Liver (tissue), 9 donors: ENCODE data around the gene FBXW5. TPM values are rescaled to one million over a fixed set of nuclear protein-coding genes. Genes with fewer than 3 reads are reported as not detected.

Source experiments
- DNase-seq: peaks from one replicate; pipeline ENCODE4 v3.0.0-alpha.2; 2017; ENCODE audit warnings: low spot score
- H3K27ac ChIP-seq, 2 donors: one replicate each; pipeline ENCODE4 v1.7.0; 2013; ENCODE audit warnings: inconsistent platforms in 2 of 2, low read length in 2 of 2, control low read depth in 1 of 2, low read depth in 1 of 2, mild to moderate bottlenecking in 1 of 2
- H3K27me3 ChIP-seq, 4 donors: one replicate each; pipeline versions ENCODE4 v1.6.1 to v1.7.0; 2013; ENCODE audit warnings: low read length in 3 of 4, inconsistent platforms in 1 of 4, mild to moderate bottlenecking in 1 of 4, moderate library complexity in 1 of 4; ENCODE audit not compliant: control insufficient read depth in 4 of 4, insufficient read depth in 4 of 4
- H3K36me3 ChIP-seq, 4 donors: one replicate each; pipeline versions ENCODE4 v1.6.1 to v1.7.0; 2013; ENCODE audit warnings: low read length in 3 of 4, mild to moderate bottlenecking in 3 of 4, low read depth in 1 of 4, moderate library complexity in 1 of 4; ENCODE audit not compliant: control insufficient read depth in 4 of 4, insufficient read depth in 3 of 4
- H3K4me1 ChIP-seq, 4 donors: one replicate each; pipeline versions ENCODE4 v1.6.1 to v1.7.0; 2013; ENCODE audit warnings: low read length in 3 of 4, mild to moderate bottlenecking in 3 of 4, moderate library complexity in 1 of 4; ENCODE audit not compliant: control insufficient read depth in 4 of 4, insufficient read depth in 4 of 4
- H3K4me3 ChIP-seq, 3 donors: one replicate each; pipeline versions ENCODE4 v1.6.1 to v1.7.0; 2013; ENCODE audit warnings: low read length in 3 of 3, control low read depth in 1 of 3, low read depth in 1 of 3, mild to moderate bottlenecking in 1 of 3
- H3K9ac ChIP-seq, 2 donors: one replicate each; pipeline ENCODE4 v1.7.0; 2013; ENCODE audit warnings: low read length in 2 of 2, mild to moderate bottlenecking in 2 of 2, moderate library complexity in 2 of 2, control low read depth in 1 of 2, low read depth in 1 of 2
- H3K9me3 ChIP-seq, 4 donors: one replicate each; pipeline versions ENCODE4 v1.6.1 to v1.7.0; 2013; ENCODE audit warnings: low read length in 3 of 4; ENCODE audit not compliant: control insufficient read depth in 4 of 4
- EGR1 ChIP-seq, 2 donors: IDR thresholded peaks; 2 replicates each; pipeline ENCODE4 v1.6.1; 2016 to 2018; ENCODE audit warnings: antibody characterized with exemption in 2 of 2, low read depth in 2 of 2
- FOXA1 ChIP-seq: IDR thresholded peaks from 2 replicates; pipeline ENCODE4 v1.6.1; 2016; ENCODE audit warnings: antibody characterized with exemption
- FOXA2 ChIP-seq: IDR thresholded peaks from 2 replicates; pipeline ENCODE4 v1.6.1; 2016; ENCODE audit warnings: antibody characterized with exemption
- GABPA ChIP-seq, 2 donors: IDR thresholded peaks in 1 of 2; conservative IDR thresholded peaks in 1 of 2; 2 replicates each; pipeline ENCODE4 v1.6.1; 2016; ENCODE audit warnings: antibody characterized with exemption in 2 of 2, mild to moderate bottlenecking in 1 of 2, moderate library complexity in 1 of 2
- HNF4A ChIP-seq, 2 donors: conservative IDR thresholded peaks; 2 replicates each; pipeline ENCODE4 v1.6.1; 2016; ENCODE audit warnings: antibody characterized with exemption in 2 of 2, mild to moderate bottlenecking in 2 of 2
- HNF4G ChIP-seq: IDR thresholded peaks from 2 replicates; pipeline ENCODE4 v1.6.1; 2016; ENCODE audit warnings: antibody characterized with exemption
- JUND ChIP-seq, 2 donors: IDR thresholded peaks; 2 replicates each; pipeline ENCODE4 v1.6.1; 2016; ENCODE audit warnings: antibody characterized with exemption in 2 of 2
- NR2F2 ChIP-seq: IDR thresholded peaks from 2 replicates; pipeline ENCODE4 v1.6.1; 2016; ENCODE audit warnings: antibody characterized with exemption
- RAD21 ChIP-seq, 2 donors: IDR thresholded peaks; 2 replicates each; pipeline ENCODE4 v1.6.1; 2016; ENCODE audit warnings: antibody characterized with exemption in 2 of 2, mild to moderate bottlenecking in 2 of 2
- RXRA ChIP-seq, 2 donors: IDR thresholded peaks; 2 replicates each; pipeline ENCODE4 v1.6.1; 2017 to 2018; ENCODE audit warnings: antibody characterized with exemption in 2 of 2, mild to moderate bottlenecking in 1 of 2
- SP1 ChIP-seq: IDR thresholded peaks from 2 replicates; pipeline ENCODE4 v1.6.1; 2018; ENCODE audit warnings: antibody characterized with exemption, mild to moderate bottlenecking
- TAF1 ChIP-seq: conservative IDR thresholded peaks from 2 replicates; pipeline ENCODE4 v1.6.1; 2016; ENCODE audit warnings: antibody characterized with exemption, mild to moderate bottlenecking
- YY1 ChIP-seq: IDR thresholded peaks from 2 replicates; pipeline ENCODE4 v1.6.1; 2016; ENCODE audit warnings: antibody characterized with exemption, mild to moderate bottlenecking
- WGBS: extraction: QIAGEN DNeasy Blood & Tissue Kit; methylation state at CpG from one replicate; pipeline ENCODE4 v1.1.7; 2013; 5-methylcytosine and 5-hydroxymethylcytosine counted together
- polyA plus RNA-seq, 2 donors: library from polyadenylated mRNA; stranded (reverse) in 1 of 2; unstranded in 1 of 2; fragments of 200-250 nt in 1 of 2; fragments of >200 nt in 1 of 2; fragmentation: Nextera tagmentation in 1 of 2; extraction: Ambion mirVana in 1 of 2; gene quantifications; one replicate each; pipeline versions ENCODE4 v1.2.1 to v1.2.3, GENCODE V29; 2013 to 2015
- total RNA-seq, 2 donors: library from RNA; depleted of rRNA; stranded (reverse); fragments of >200 nt; gene quantifications; one replicate each; pipeline ENCODE4 v1.2.3, GENCODE V29; 2014
- TF ChIP-seq, protein P1 (sequence below): IDR thresholded peaks from 2 replicates; pipeline ENCODE4 v1.6.1; 2016; ENCODE audit warnings: antibody characterized with exemption
- TF ChIP-seq, protein P2 (sequence below): fragments of 150-350 bp; IDR thresholded peaks from 2 replicates; pipeline ENCODE4 v1.5.1; 2017; ENCODE audit warnings: improper control_type of control experiment, low read depth, low read length; ENCODE audit not compliant: missing input control
- TF ChIP-seq, protein P3 (sequence below): IDR thresholded peaks from 2 replicates; pipeline ENCODE4 v1.6.1; 2016; ENCODE audit warnings: antibody characterized with exemption
- TF ChIP-seq, protein P4 (sequence below): IDR thresholded peaks from 2 replicates; pipeline ENCODE4 v1.6.1; 2016; ENCODE audit warnings: antibody characterized with exemption, mild to moderate bottlenecking
- TF ChIP-seq, protein P5 (sequence below): IDR thresholded peaks from 2 replicates; pipeline ENCODE4 v1.6.1; 2016; ENCODE audit warnings: antibody characterized with exemption
- donor health status: healthy.
- donor health status: healthy.
- donor health status: healthy.
- donor health status: healthy.
- donor health status: healthy.

Gene FBXW5
- total and polyA plus RNA-seq, 4 donors: 64.0 to 163 (median 109) TPM

DNA sequence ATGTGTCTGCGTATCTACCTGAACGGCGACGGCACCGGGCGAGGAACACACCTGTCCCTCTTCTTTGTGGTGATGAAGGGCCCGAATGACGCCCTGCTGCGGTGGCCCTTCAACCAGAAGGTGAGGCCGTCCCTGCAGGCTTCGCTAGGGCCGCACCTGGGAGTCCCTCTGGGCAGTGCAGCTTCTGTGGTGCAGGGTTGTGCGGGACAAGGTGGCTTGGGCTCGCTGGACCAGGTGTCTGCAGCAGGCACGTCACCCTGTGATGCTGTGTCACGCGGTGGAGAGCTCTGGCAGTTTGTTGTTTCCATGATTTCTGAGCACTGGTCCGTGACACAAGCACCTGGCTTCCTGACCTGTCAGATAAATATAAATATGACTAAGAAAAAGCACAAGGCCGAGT, 20.7 kb downstream of the FBXW5 start:
- Histone ChIP-seq H3K36me3 (peaks cover 8 to 45% (median 14%) of the 10 kb centered on the region in 4 donors), H3K9ac (no peak overlapping the region), H3K27me3 (no peaks in the 10 kb centered on the region), H3K4me1 (no peaks in the 10 kb centered on the region), H3K4me3 (no peak overlapping the region), H3K9me3 (no peaks in the 10 kb centered on the region), H3K27ac (no peak overlapping the region)
- WGBS: 98% methylated on average over 19 of the region's 19 CpGs
- no peak for DNase-seq
- TF ChIP-seq, protein P1, sequence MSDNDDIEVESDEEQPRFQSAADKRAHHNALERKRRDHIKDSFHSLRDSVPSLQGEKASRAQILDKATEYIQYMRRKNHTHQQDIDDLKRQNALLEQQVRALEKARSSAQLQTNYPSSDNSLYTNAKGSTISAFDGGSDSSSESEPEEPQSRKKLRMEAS: no peak
- TF ChIP-seq FOXA1: no peak
- TF ChIP-seq NR2F2: no peak
- no peak for TF ChIP-seq RXRA (IDR thresholded peaks at IDR 0.05)
- TF ChIP-seq, protein P2, sequence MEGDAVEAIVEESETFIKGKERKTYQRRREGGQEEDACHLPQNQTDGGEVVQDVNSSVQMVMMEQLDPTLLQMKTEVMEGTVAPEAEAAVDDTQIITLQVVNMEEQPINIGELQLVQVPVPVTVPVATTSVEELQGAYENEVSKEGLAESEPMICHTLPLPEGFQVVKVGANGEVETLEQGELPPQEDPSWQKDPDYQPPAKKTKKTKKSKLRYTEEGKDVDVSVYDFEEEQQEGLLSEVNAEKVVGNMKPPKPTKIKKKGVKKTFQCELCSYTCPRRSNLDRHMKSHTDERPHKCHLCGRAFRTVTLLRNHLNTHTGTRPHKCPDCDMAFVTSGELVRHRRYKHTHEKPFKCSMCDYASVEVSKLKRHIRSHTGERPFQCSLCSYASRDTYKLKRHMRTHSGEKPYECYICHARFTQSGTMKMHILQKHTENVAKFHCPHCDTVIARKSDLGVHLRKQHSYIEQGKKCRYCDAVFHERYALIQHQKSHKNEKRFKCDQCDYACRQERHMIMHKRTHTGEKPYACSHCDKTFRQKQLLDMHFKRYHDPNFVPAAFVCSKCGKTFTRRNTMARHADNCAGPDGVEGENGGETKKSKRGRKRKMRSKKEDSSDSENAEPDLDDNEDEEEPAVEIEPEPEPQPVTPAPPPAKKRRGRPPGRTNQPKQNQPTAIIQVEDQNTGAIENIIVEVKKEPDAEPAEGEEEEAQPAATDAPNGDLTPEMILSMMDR: no peak
- no peak for TF ChIP-seq JUND (IDR thresholded peaks at IDR 0.05)
- no peak for TF ChIP-seq HNF4G
- TF ChIP-seq GABPA (IDR thresholded peaks at IDR 0.05 in 1 of 2, conservative IDR thresholded peaks at IDR 0.05 in 1 of 2): no peak
- no peak for TF ChIP-seq HNF4A (conservative IDR thresholded peaks at IDR 0.05)
- no peak for TF ChIP-seq YY1
- no peak for TF ChIP-seq FOXA2
- TF ChIP-seq SP1: no peak
- no peak for TF ChIP-seq RAD21 (IDR thresholded peaks at IDR 0.05)
- TF ChIP-seq, protein P3, sequence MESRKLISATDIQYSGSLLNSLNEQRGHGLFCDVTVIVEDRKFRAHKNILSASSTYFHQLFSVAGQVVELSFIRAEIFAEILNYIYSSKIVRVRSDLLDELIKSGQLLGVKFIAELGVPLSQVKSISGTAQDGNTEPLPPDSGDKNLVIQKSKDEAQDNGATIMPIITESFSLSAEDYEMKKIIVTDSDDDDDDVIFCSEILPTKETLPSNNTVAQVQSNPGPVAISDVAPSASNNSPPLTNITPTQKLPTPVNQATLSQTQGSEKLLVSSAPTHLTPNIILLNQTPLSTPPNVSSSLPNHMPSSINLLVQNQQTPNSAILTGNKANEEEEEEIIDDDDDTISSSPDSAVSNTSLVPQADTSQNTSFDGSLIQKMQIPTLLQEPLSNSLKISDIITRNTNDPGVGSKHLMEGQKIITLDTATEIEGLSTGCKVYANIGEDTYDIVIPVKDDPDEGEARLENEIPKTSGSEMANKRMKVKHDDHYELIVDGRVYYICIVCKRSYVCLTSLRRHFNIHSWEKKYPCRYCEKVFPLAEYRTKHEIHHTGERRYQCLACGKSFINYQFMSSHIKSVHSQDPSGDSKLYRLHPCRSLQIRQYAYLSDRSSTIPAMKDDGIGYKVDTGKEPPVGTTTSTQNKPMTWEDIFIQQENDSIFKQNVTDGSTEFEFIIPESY: no peak
- TF ChIP-seq, protein P4, sequence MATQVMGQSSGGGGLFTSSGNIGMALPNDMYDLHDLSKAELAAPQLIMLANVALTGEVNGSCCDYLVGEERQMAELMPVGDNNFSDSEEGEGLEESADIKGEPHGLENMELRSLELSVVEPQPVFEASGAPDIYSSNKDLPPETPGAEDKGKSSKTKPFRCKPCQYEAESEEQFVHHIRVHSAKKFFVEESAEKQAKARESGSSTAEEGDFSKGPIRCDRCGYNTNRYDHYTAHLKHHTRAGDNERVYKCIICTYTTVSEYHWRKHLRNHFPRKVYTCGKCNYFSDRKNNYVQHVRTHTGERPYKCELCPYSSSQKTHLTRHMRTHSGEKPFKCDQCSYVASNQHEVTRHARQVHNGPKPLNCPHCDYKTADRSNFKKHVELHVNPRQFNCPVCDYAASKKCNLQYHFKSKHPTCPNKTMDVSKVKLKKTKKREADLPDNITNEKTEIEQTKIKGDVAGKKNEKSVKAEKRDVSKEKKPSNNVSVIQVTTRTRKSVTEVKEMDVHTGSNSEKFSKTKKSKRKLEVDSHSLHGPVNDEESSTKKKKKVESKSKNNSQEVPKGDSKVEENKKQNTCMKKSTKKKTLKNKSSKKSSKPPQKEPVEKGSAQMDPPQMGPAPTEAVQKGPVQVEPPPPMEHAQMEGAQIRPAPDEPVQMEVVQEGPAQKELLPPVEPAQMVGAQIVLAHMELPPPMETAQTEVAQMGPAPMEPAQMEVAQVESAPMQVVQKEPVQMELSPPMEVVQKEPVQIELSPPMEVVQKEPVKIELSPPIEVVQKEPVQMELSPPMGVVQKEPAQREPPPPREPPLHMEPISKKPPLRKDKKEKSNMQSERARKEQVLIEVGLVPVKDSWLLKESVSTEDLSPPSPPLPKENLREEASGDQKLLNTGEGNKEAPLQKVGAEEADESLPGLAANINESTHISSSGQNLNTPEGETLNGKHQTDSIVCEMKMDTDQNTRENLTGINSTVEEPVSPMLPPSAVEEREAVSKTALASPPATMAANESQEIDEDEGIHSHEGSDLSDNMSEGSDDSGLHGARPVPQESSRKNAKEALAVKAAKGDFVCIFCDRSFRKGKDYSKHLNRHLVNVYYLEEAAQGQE: no peak
- no peak for TF ChIP-seq EGR1 (IDR thresholded peaks at IDR 0.05; ENCODE audit: low read depth in 2 of 2)
- TF ChIP-seq TAF1: no peak
- TF ChIP-seq, protein P5, sequence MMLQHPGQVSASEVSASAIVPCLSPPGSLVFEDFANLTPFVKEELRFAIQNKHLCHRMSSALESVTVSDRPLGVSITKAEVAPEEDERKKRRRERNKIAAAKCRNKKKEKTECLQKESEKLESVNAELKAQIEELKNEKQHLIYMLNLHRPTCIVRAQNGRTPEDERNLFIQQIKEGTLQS: no peak
